Stimulated activated CD4-positive, alpha-beta T cell treated with anti-CD3 and anti-CD28 coated beads, Interleukin-4, amount 100 ng/mL, for 48 hours (primary cell): ENCODE measurements around the gene SSRP1.

Experiments
- DNase-seq, 2 donors: peaks; one replicate each; pipeline ENCODE4 v3.0.0-alpha.2; 2020; ENCODE audit warnings: low read depth in 2 of 2

Gene SSRP1

GRCh38 chr11:57359396-57359795 lies 23.7 kb upstream of the SSRP1 start:
- no peak for DNase-seq

DNA sequence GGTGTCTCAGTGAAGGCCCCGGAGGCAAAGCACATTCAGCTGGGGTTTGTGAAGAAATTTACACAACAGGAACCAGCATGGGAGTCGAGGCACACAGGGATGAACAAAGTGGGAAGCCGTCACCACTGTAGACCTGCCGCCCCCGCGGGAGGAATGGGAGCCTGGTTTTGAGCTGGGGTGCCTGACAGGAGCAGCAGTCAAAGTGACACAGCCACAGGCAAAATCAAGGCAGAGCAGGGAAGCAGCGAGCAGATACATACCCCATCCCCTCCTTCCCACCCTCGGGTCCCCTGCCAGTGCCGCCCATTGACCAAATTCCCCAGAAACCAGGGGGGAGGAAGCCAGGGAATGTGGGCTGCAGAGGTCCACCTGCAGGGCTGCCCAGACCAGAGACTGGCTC lies 23.3 kb upstream of the SSRP1 start:
- DNase-seq: no peak

DNA sequence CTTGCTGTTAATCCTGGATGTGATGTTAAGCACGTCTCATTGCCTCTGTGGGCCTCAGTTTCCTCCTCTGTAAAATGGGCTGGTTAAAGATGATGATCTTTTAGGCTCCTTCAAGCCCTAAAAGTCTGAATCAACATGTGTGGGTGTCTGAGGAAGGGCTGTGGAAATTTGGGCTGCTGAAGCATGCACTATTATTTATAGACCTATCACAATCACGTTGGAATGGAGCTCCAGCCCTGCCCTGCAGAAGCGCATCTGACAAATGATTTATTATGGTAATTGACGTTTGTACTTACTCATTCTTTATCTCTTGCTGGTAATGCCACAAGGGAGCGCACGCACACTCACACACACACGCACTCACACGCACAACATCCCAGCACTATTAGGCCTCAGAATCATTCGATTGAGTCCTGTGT lies 22.9 kb upstream of the SSRP1 start:
- no peak for DNase-seq

DNA sequence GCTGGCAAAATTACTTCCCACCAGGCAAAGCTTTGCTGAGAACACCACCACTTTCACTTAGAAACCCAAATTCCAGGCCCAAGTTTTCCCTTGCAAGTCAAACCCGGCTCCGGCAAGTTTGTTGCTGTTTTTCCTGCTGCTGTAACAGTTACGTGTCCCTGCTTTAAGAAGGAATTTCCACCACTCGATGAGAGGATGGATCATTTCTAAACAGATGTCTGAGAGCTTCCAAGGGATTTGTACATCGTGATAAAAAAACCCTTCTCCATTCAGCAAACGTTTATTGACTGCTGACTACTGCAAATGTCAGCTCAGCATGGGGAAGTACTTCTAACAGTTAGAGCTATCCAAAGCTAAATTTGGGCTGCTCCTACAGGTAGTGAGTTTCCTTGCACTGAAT lies 22.2 kb upstream of the SSRP1 start:
- DNase-seq: no peak

DNA sequence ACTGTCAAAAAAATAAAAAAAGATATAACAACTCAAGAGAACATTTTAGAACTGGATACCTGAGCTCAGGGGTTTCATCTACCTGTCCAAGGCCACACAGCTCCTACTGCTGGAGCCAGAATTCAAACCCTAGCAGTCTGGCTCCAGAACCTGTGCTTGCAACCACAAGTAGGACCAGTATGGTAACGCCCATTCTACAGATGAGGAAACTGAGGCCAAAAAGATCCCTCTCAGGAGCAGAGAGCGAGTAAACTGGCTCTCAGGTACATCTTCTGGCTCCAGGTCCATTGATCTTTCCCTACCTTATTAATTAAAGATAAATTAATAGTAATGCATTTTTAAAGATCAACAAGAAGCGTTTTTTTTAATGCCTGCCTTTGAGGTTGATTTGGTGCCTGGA lies 21.6 kb upstream of the SSRP1 start:
- no peak for DNase-seq

- no peak for DNase-seq
These were observed 20.6 kb upstream of the SSRP1 start for GRCh38 chr11:57356268-57356667.

- DNase-seq: no peak
These were observed 19.0 kb upstream of the SSRP1 start for GRCh38 chr11:57354699-57355098.

GRCh38 chr11:57353852-57354251 lies 18.2 kb upstream of the SSRP1 start:
- DNase-seq: no peak

DNA sequence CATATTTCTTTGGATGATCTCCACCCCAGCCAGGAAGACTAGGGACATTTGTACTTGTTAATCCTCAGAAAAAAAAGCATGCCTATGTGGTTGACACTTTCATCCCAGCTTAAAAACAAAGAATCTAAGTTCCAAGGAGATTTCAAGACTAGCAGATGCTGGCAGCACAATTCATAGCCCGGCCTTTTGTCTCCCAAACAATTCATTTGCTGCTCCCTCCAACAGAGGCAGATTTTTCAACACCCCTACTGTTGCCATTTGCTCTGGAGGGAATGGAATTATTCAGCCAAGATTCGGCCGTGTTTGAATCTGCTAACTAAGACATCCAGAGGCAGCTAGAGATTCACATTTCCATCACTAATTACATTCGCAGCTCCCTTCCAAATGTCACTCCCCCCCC lies 17.8 kb upstream of the SSRP1 start:
- DNase-seq: no peak

GRCh38 chr11:57353036-57353435 lies 17.3 kb upstream of the SSRP1 start:
- no peak for DNase-seq

DNA sequence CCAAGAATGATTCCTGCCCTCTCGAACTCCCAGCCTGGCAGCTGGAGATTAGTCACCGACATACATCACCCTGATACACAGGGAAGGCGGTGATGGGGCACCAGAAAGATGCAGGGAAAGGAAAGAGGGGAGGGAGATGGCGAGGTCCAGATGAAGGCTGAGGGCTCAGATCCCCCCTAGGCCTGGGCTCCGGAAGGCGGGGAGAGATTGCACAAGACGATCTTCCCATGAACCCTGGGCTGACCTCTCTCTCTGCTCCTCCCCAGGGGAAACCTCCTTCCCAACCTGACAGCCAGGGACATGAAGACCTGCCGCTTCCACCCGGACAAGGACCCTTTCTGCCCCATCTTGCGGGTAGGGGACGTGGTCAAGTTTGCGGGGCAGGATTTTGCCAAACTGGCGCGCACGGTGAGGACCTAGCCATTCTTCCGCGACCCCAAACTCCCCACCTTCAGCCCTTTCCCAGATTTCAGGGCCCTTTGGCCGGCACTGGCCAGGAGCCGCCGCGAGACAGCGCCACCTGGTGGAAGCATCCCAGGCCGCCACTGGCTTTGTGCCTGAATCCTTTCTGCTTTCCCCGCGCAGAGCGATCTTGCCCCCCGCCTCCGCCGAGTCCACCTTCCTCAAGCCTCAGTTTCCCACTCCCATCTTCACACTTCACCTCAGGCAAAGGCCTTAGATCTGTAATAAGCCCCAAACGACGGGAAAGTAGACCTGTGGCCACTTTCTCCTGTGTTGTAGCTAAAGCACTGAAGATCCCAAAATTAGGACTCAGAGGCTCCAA lies 14.0 kb upstream of the SSRP1 start:
- peak; percentile 53 to 70 for DNase-seq

DNA sequence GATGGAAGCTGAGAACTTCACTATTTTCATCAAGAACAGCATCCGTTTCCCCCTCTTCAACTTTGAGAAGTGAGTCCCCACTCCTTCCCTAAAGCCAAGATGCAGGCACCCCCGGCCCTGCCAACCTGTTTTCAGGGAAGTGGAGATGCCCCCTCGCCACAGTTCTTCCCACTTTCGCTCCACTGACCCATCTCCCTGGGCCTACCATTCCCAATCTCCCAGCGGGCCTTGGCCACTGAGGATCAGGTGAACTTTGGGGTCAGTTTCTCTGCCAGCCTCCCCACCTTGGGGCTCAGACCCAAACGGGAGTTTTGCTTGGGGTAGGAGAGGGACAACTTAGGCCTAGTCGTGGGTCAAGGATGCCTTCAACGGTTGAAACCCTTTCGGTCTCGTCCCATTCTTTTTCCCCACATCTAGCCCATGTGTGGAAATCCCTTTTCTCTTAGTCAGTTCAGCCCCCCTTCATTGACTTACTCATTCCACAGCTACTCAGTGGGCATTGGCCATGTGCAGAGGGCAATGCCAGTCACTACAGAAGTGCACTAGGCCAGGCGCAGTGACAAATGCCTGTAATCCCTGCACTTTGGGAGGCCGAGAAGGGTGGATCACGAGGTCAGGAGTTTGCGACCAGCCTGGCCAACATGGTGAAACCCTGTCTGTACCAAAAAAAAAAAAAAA lies 13.1 kb upstream of the SSRP1 start:
- no peak for DNase-seq

GRCh38 chr11:57348052-57348451 lies 12.4 kb upstream of the SSRP1 start:
- no peak for DNase-seq

DNA sequence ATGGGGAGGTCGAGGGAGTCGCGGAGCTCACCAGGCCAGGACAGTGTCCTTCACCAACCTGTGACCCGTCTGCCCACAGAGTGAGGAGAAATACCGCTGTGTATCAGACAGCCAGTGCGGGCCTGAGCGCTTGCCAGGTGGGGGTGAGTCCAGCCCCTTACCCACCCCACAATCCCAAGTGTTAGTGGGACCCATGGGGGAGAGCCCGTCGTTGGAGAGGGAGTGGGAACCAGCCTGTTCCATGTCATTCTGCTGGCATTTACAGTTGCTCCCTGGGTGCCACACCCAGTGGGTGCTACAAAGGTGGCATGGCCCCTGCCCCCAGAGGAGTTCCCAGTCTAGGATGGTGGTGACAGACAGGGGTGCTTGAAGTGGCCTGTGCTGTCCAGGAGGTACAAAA lies 11.6 kb upstream of the SSRP1 start:
- no peak for DNase-seq

DNA sequence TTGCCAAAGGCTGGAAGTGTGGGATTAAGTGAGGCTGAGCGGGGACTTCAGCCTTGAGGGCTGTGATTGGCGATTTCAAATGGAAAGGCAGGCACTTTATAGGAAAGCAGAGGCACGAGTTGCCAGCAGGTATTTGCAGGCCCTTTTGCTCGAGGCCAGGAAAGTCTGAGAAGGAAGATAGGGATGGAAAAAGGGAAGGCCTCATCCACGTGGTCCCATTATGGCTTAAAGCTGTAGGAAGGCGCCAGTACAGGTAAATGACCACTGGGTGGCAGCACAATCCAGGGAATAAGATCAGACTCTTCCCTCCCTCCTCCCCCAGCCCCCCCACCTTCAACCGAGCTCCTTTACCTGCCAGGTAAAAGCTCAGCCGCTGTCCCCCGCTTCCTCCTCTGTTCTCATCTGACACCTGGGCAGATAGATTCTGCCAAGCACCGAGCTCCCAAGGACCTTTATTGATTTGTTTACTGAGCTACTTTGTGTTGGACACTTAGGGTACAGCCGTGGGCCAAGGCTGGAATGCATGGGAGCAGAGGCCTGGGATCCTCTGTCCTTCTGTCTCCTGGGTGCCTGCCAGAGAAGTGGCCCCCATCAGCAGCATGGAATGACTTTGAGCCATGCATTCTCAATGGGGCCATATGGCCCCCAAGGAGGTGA lies 10.0 kb upstream of the SSRP1 start:
- DNase-seq: peak; percentile 57 to 60

GRCh38 chr11:57344826-57345225 lies 9.1 kb upstream of the SSRP1 start:
- DNase-seq: no peak

DNA sequence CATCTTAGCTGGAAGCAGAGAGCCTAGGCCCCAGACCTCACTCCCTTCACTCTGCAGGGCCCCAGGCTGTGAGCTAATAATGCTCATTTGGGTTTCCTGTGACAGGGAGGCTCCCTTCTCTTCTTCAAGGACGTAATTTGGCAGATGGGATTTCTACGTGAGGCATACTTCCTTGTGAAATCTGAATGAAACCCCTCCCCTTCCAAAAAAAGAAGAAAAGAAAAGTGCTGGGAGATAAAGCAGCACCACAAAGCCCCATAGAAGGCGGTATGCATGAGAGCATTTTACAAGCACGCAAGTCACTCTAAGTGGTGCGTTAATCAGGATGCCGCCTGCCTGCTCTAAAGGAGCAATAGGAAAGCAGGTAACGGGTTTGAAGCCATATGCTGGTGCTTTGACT lies 8.1 kb upstream of the SSRP1 start:
- no peak for DNase-seq

- DNase-seq: no peak
These were observed 7.0 kb upstream of the SSRP1 start for GRCh38 chr11:57342702-57343101.

DNA sequence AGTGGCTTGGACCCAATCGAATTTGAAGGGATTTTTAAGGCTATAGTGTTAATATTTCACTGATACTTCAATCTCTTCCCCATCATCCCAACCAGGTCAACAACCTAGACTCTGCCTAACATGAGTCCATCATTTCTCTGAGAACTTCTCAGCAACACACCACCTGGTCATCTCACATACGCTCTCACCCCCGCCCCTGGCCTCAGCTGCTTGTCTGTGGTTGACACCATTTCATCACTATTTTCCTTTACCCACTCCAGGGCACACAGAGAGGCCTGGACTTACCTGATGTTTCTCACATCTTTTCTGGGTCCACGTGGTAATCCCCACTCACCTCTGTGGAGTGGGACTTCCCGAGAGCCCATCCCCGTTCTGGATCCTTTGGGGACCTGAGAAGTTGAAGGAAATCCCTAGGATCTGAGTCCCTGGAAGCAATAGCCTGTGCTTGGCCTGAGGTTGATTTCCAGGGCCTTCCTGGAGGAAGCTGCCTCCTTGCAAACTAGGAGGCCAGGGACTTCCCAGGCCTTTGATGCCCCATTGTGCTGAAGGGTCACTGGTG lies 5.6 kb upstream of the SSRP1 start:
- no peak for DNase-seq

DNA sequence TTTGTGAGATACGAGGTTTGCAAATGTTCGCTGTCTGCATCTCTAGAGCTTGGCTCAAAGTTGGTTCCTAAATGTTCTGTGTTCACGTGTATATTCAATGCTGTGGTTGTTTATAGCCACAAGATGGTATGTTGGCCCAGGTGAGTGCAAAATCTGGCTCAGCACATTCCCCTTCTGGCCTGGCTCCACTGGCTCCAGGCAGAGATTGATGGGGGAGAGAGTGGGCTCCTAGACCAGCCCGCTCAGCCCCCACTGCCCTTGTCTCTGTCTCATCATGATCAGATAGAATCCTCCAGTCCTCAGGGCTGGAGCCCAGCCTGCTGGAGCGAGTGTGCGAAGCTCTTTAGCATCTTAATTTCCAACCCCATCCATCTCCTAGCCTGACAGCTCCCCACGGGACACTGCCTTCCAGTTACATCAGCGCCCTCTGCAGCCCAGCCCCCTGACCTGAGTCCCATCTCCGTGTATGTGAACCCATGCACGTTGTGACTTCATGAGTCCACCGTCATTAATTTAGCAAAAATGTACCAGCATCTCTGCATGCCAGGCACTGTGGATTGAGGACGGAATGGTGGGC lies 4.4 kb upstream of the SSRP1 start:
- no peak for DNase-seq

DNA sequence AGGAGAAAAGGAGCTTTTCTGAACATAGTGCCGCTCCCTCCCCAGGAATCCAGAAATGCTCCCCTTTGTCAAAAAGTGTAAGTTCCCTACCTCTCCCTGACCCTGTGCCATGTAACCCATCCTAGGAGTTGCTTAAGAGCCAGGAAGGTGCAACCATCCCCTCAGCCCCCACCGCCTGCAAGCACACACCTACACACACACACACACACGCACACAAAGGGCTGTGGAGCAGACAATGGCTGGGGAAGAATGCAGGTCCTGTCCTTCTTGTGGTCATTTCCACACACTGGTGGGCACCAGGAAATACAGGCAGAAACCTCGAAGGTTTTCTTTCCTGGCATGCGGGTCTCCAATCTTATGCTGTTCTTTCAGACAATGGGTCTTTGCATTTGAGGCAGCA lies 3.6 kb upstream of the SSRP1 start:
- no peak for DNase-seq

- no peak for DNase-seq
These were observed 2.5 kb upstream of the SSRP1 start, which contains the start of gene P2RX3 for GRCh38 chr11:57338142-57338541. Gene P2RX3, plus strand, starts transcription at chr11:57338352. Its CDS starts 199 bp downstream, at chr11:57338551.
